Cardiac fibroblast (primary cell): Measurements from ENCODE around the gene PJA2.
A peak's percentile ranks its signal among the peaks of the same experiment; 100 is the strongest.

ENCODE experiments used
- DNase-seq, 2 donors: peaks; one replicate each; pipeline versions ENCODE4 v3.0.0 to v3.0.0-alpha.2; 2010; ENCODE audit warnings: low read depth in 2 of 2
- H3K4me3 ChIP-seq, 2 donors: replicated peaks in 1 of 2; 1 replicate in 1 of 2; 2 replicates in 1 of 2; pipeline ENCODE4 v1.5.1; 2011; ENCODE audit warnings: low read depth in 2 of 2, low read length in 2 of 2, mild to moderate bottlenecking in 2 of 2, moderate library complexity in 1 of 2
- CTCF ChIP-seq: IDR thresholded peaks from one replicate; pipeline ENCODE4 v1.5.1; 2011; ENCODE audit warnings: low read depth, mild to moderate bottlenecking, low read length, inconsistent platforms

The PJA2 gene

GRCh38 chr5:109305352-109305751 lies 104.4 kb downstream of the PJA2 start:
- TF ChIP-seq CTCF = no peak
- H3K4me3 ChIP-seq = no peak overlapping the region
- no peak for DNase-seq

- H3K4me3 ChIP-seq = no peak overlapping the region
- DNase-seq = peak in 1 of 2 donors; percentile 13
- TF ChIP-seq CTCF = no peak
Measured at GRCh38 chr5:109304309-109304708, 105.5 kb downstream of the PJA2 start.

DNA sequence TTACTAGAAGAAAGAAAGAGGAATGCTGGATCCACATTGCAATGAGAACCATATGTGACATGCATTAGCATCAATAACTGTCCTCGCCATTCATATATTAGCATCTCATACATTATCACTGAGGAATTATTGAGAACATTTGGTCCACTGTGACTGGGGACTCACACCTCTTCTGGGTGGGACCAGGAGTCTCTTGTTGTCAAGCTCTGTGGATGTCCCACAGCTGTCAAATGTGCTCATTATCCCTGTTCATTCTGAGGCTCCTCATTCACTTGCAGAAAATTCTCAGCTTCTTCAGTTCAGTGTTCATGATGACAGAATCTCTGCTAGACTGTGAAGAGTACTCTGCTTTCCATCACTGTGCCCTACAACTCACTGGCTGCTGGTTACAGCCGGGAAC lies 109.4 kb downstream of the PJA2 start:
- DNase-seq = no peak
- no peak overlapping the region for H3K4me3 ChIP-seq
- no peak for TF ChIP-seq CTCF

DNA sequence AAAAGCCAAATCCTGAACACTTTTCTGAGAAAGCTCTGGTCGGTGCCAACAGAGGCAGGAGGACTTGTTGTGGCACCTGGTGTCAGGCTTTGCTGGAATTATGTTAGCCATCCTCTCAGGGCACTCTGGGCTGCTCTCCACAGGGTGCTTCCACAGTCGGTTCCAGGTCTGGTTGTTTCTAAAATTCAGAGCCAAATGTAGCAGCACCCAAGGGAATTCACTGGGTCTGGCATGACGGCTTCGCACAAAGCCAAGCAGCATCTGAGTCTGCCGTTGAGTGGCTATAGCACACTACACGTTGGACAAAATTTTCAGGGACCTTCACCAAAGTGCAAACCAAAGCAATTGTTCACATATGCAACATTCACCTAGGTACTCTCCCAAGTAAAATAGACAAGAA lies 110.2 kb downstream of the PJA2 start:
- DNase-seq = no peak
- H3K4me3 ChIP-seq = no peak overlapping the region
- no peak for TF ChIP-seq CTCF

- no peak overlapping the region for H3K4me3 ChIP-seq
- no peak for TF ChIP-seq CTCF
- no peak for DNase-seq
Measured at GRCh38 chr5:109298794-109299193, 111.0 kb downstream of the PJA2 start.

DNA sequence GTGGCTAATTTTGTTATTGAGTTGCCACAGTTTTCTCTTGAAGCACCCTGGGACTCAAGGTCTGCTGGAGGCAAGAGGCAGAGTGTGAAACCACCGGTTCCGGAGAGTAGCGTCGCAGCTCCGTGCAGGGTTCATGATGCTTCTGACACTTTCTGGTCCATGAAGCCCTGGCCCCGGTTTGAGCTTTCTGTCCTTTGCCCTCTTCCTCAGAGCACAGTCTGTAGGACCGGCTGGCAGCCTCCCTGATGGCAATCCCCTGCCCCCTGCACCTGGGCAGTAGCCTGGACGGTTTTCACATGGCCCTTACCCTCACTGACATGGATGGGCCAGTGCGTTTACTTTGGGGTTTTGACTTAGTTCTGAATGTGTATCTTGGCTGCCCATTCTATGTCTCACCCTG lies 111.9 kb downstream of the PJA2 start:
- DNase-seq = no peak
- H3K4me3 ChIP-seq = no peak overlapping the region
- no peak for TF ChIP-seq CTCF

DNA sequence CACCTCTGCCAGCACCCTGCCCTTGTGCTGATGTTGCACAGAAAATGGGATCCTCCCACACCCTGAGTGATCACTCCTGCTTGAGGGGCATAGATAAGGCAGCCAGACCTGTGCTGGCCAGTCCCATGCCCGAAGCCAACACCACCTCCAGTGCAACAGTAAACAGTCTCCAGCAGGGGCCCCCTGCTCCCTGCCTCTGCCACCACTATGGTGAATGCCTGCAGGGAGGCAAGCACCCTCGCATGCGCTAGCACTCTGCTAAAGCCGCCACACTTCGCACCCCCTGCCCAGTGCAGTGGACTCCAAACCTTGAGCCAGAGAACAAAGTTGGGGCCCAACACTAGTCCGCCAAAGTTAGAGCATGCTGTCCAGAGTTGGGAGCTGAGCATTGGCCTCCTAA lies 118.7 kb downstream of the PJA2 start:
- no peak for TF ChIP-seq CTCF

More for the DNA sequence above, 118.7 kb downstream of the PJA2 start:
- H3K4me3 ChIP-seq = no peak overlapping the region
- no peak for DNase-seq
